ENCODE data around the gene PASK.
"Not testable (repeated sequence)": the region's sequence is repeated elsewhere in the genome, so short reads cannot be mapped to it uniquely, and the experiment has no call there.

The PASK gene

GRCh38 chr2:241102239-241102803, 47.0 kb downstream of the PASK start, which contains the start of gene MTERF4:
Gene MTERF4 (minus strand): TSS chr2:241102287. CDS start chr2:241102273, 14 bp downstream.
- DNase-seq, result peak; percentile 84 to 87

- DNase-seq, result no peak
Observed at GRCh38 chr2:241099246-241099645, 50.0 kb downstream of the PASK start.

GRCh38 chr2:241096979-241097378, 52.3 kb downstream of the PASK start:
- no peak for DNase-seq

- peak in 1 of 2 experiments; percentile 58 for DNase-seq
Observed at GRCh38 chr2:241095594-241096290, 53.5 kb downstream of the PASK start.

GRCh38 chr2:241094924-241095420, 54.3 kb downstream of the PASK start:
- DNase-seq, result no peak

GRCh38 chr2:241094172-241094571, 55.1 kb downstream of the PASK start:
- no peak for DNase-seq

- DNase-seq, result not testable (repeated sequence)
Observed at GRCh38 chr2:241093133-241093781, 56.0 kb downstream of the PASK start.

- no peak for DNase-seq
Observed at GRCh38 chr2:241092677-241093076, 56.6 kb downstream of the PASK start.

- no peak for DNase-seq
Observed at GRCh38 chr2:241091734-241092445, 57.4 kb downstream of the PASK start.

- no peak for DNase-seq
Observed at GRCh38 chr2:241091201-241091600, 58.1 kb downstream of the PASK start.

GRCh38 chr2:241088791-241089732, 60.2 kb downstream of the PASK start:
- no peak for DNase-seq

GRCh38 chr2:241088376-241088775, 60.9 kb downstream of the PASK start:
- no peak for DNase-seq

GRCh38 chr2:241087420-241088268, 61.6 kb downstream of the PASK start:
- DNase-seq, result no peak

GRCh38 chr2:241084856-241085444, 64.3 kb downstream of the PASK start:
- DNase-seq, result no peak

- no peak for DNase-seq
Observed at GRCh38 chr2:241083091-241083415, 66.2 kb downstream of the PASK start.

- DNase-seq, result peak in 1 of 2 experiments; percentile 0
Observed at GRCh38 chr2:241082341-241083090, 66.8 kb downstream of the PASK start.

GRCh38 chr2:241081643-241082340, 67.5 kb downstream of the PASK start:
- no peak for DNase-seq

- DNase-seq, result no peak
Observed at GRCh38 chr2:241081190-241081642, 68.1 kb downstream of the PASK start.
